LNCaP clone FGC (cell line): ENCODE data around the gene MRI1.
"Not testable (repeated sequence)": the region's sequence is repeated elsewhere in the genome, so short reads cannot be mapped to it uniquely, and the experiment has no call there.

Experiments
- DNase-seq: peaks from one replicate; pipeline ENCODE4 v3.0.0-alpha.2; 2011; ENCODE audit warnings: low read depth
- H3K4me3 ChIP-seq: 2 replicates; pipeline ENCODE4 v1.5.1; 2011; ENCODE audit warnings: mild to moderate bottlenecking, low read depth, low read length, control low read depth
- TF ChIP-seq, protein P1 (sequence below): IDR thresholded peaks from 2 replicates; pipeline ENCODE4 v1.5.1; 2012; ENCODE audit warnings: mild to moderate bottlenecking; ENCODE audit not compliant: control insufficient read depth, insufficient read depth; ENCODE audit errors: extremely low read depth

Gene MRI1

DNA sequence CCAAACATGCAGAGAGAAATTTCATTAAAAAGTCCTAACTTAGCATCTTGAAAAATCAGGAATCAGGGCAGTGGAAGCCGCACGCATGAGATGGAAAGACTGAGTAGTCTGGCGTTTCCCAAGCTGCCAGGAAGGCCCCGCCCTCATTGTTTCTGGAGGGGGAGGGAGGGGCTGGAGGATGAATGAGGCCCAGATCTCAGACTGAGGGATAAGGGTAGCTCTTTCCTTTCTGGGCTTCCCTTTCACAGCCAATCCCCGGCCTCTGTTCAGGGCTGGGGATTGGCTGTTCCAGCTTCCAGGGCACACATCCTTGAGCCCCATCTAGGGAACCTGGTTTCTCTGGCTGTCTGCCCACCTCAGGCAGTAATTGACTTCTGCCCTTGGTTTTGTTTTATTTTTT, 17.2 kb downstream of the MRI1 start:
- DNase-seq = no peak
- H3K4me3 ChIP-seq = no peak overlapping the region
- TF ChIP-seq, protein P1, sequence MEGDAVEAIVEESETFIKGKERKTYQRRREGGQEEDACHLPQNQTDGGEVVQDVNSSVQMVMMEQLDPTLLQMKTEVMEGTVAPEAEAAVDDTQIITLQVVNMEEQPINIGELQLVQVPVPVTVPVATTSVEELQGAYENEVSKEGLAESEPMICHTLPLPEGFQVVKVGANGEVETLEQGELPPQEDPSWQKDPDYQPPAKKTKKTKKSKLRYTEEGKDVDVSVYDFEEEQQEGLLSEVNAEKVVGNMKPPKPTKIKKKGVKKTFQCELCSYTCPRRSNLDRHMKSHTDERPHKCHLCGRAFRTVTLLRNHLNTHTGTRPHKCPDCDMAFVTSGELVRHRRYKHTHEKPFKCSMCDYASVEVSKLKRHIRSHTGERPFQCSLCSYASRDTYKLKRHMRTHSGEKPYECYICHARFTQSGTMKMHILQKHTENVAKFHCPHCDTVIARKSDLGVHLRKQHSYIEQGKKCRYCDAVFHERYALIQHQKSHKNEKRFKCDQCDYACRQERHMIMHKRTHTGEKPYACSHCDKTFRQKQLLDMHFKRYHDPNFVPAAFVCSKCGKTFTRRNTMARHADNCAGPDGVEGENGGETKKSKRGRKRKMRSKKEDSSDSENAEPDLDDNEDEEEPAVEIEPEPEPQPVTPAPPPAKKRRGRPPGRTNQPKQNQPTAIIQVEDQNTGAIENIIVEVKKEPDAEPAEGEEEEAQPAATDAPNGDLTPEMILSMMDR = no peak

DNA sequence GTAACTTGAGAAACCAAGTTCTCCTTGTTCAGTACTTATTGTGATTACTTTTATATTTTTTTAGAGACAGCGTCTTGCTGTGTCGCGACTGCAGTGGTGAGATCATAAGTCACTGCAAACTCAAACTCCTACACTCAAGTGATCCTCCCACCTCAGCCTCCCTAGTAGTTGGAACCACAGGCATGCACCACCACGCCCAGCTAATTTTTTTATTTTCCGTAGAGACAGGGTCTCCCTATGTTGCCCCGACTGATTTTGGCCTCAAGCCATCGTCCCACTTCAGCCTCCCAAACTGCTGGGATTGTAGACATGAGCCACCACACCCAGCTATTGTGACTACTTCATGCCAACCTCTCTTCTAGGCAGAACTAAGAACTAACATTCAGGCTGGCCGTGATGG, 18.2 kb downstream of the MRI1 start:
- no peak overlapping the region for H3K4me3 ChIP-seq
- DNase-seq = no peak
- TF ChIP-seq, protein P1 = no peak

DNA sequence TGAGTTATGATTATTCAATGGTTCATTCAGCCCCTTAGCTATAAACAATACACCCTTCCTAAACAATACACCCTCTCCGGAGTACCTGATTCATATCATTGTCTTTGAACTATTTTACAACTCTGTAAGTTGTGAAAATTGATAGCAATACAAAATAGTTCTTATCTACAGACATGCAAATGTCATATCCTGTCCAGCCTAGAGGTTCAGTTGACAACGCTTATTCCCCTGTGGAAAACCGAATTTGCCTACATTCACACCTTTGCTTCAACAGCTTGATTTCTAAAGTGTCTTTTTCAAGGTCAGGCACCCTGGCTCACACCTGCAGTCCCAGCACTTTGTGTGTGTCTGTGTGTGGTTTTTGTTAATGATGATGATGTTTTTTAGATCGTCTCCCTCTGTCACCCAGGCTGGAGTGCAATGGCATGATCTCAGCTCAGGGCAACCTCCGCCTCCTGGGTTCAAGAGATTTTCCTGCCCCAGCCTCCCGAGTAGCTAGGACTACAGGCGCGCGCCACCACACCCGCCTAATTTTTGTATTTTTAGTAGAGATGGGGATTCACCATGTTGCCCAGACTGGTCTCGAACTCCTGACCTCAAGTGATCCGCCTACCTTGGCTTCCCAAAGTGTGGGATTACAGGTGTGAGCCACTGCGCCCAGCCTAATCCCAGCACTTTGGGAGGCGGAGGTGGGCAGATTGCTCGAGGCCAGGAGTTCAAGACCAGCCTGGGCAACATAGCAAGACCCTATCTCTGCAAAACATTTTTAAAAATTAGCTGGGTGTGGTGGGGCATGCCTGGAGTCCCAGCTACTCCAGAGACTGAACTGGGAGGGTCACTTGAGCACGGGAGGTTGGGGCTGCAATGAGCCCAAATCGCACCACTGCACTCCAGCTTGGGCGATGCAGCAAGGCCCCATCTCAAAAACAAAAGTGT, 19.5 kb downstream of the MRI1 start:
- TF ChIP-seq, protein P1 = no peak
- no peak for DNase-seq
- H3K4me3 ChIP-seq = no peak overlapping the region

DNA sequence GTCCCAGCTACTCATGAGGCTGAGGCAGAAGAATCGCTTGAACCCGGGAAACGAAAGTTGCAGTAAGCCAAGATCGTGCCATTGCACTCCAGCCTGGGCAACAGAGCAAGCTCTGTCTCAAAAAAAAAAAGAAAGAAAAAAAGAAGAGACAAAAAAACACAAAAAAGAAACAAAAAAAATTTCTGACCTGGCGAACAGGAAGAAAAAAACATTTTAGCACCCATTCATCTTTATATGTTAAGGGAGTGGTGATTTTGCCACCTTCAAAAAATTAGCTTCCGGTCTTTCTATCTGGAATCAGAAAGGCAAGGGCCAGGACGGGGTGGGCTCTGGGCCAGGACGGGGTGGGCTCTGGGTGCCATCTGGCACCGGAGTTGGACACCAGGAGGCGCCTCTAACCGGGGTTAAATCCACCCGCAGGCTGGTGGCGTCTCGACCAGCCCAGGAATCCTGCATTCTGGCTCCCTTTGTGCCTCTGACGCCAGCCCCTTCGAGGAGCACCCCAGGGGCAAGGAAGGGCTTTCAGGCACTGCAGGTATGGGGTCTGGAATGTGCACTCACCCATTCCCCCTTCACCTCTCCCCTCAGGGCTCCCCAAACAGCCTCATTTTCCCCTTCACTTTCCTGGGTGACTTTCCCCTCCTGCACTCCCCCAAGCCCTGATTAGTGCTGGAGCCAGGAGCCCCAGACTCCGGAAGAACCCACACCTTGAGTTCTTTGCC, 20.6 kb downstream of the MRI1 start:
- no peak for DNase-seq

DNA sequence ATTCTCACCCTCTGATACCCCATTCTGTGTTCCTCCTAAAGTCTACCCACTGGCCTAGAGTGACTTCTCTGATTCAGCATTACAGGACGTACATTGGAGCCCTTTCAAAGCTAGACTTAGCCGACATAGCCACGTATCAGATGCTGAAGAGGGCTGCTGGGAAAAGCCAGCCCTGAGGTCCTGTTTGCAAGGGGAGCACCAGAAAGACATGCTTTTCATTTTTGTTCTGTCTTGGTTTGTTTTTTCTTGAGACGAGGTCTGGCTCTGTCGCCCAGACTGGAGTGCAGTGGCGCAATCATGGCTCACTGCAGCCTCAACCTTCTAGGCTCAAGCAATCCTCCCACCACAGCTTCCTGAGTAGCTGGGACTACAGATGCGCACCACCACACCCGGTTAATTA, 24.7 kb downstream of the MRI1 start:
- no peak for DNase-seq

More for the DNA sequence above, 20.6 kb downstream of the MRI1 start:
- H3K4me3 ChIP-seq = no peak overlapping the region
- TF ChIP-seq, protein P1 = peak; percentile 49

DNA sequence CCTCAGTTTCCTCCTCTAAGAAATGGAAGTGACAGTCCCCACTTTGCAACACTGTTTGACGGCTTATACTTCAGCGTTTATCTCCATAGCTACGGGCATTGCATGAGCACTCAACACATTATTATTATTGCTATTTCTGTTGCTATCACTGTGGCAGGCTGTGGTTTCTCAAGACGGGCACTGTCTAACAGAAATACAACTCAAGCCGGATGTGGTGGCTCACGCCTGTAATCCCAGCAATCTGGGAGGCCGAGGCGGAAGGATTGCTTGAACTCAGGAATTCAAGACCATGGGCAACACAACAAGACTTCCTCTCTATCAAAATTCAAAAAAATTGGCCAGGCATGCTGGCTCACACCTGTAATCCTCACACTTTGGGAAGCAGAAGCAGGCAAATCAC, 26.0 kb downstream of the MRI1 start:
- no peak overlapping the region for H3K4me3 ChIP-seq
- no peak for DNase-seq
- TF ChIP-seq, protein P1 = no peak

More for the DNA sequence above, 24.7 kb downstream of the MRI1 start:
- TF ChIP-seq, protein P1 = no peak
- H3K4me3 ChIP-seq = no peak overlapping the region

DNA sequence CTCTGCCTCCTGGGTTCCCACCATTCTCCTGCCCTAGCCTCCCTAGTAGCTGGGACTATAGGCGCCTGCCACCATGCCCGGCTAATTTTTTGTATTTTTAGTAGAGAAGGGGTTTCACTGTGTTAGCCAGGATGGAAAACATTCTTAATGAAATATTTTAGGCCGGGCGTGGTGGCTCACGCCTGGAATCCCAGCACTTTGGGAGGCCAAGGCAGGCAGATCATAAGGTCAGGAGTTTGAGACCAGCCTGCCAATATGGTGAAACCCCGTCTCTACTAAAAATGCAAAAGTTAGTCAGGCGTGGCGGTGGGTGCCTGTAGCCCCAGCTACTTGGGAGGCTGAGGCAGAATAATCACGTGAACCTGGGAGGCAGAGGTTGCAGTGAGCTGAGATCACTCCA, 29.0 kb downstream of the MRI1 start:
- not testable (repeated sequence) for H3K4me3 ChIP-seq, DNase-seq
